ENCODE data around the gene HES5. TPM values are rescaled to one million over a fixed set of nuclear protein-coding genes. Genes with fewer than 3 reads are reported as not detected.
A peak's percentile ranks its signal among the peaks of the same experiment; 100 is the strongest.
"Not testable (repeated sequence)": the region's sequence is repeated elsewhere in the genome, so short reads cannot be mapped to it uniquely, and the experiment has no call there.

The HES5 gene
- total RNA-seq, 1 donor from 2014 or later: 2.1 TPM

GRCh38 chr1:2550309-2550861 is 20.3 kb upstream of the HES5 start:
- DNase-seq (ENCODE audit: low spot score); intact Hi-C loops (cut with DNase I); ATAC-seq: not testable (repeated sequence)

- not testable (repeated sequence) for DNase-seq (ENCODE audit: low spot score); ATAC-seq
- intact Hi-C loops (cut with DNase I): loop anchor here (2.0 kb wide), 1 partner anchor 135 kb away; no protein-coding TSS in a partner anchor
Measured at GRCh38 chr1:2549367-2550029, 19.4 kb upstream of the HES5 start.

GRCh38 chr1:2548068-2548589 is 18.1 kb upstream of the HES5 start:
- peak; percentile 67 for ATAC-seq
- peak; percentile 92 for DNase-seq (ENCODE audit: low spot score)

GRCh38 chr1:2547210-2548067 is 17.4 kb upstream of the HES5 start:
- DNase-seq (ENCODE audit: low spot score) (no peak), ATAC-seq (no peak)

More at GRCh38 chr1:2548068-2548589, 18.1 kb upstream of the HES5 start:
- intact Hi-C loops (cut with DNase I): loop anchor here (2.0 kb wide), 1 partner anchor 133 kb away; no protein-coding TSS in a partner anchor

GRCh38 chr1:2546515-2547209 is 16.6 kb upstream of the HES5 start:
- intact Hi-C loops (cut with DNase I): no loop called here
- ATAC-seq (peak; percentile 73), DNase-seq (ENCODE audit: low spot score) (peak; percentile 88)

More at GRCh38 chr1:2547210-2548067, 17.4 kb upstream of the HES5 start:
- intact Hi-C loops (cut with DNase I): loop anchor here (2.0 kb wide), 1 partner anchor 133 kb away; no protein-coding TSS in a partner anchor

GRCh38 chr1:2545754-2546514 is 15.9 kb upstream of the HES5 start:
- intact Hi-C loops (cut with DNase I): loop anchor here (1.0 kb wide), 1 partner anchor 69 kb away; no protein-coding TSS in a partner anchor
- DNase-seq (ENCODE audit: low spot score): peak; percentile 92
- ATAC-seq: peak; percentile 65

GRCh38 chr1:2544875-2545640 is 15.0 kb upstream of the HES5 start:
- ATAC-seq (no peak), DNase-seq (ENCODE audit: low spot score) (no peak)
- intact Hi-C loops (cut with DNase I): loop anchor here (1.0 kb wide), 1 partner anchor 68 kb away; no protein-coding TSS in a partner anchor

- DNase-seq (ENCODE audit: low spot score) (no peak), ATAC-seq (no peak)
- intact Hi-C loops (cut with DNase I): no loop called here
Measured at GRCh38 chr1:2544093-2544874, 14.2 kb upstream of the HES5 start.

GRCh38 chr1:2543543-2544092 is 13.6 kb upstream of the HES5 start:
- intact Hi-C loops (cut with DNase I): no loop called here
- DNase-seq (ENCODE audit: low spot score) (no peak), ATAC-seq (no peak)

- intact Hi-C loops (cut with DNase I): no loop called here
- ATAC-seq: no peak
- no peak for DNase-seq (ENCODE audit: low spot score)
Measured at GRCh38 chr1:2542246-2542915, 12.3 kb upstream of the HES5 start.

GRCh38 chr1:2541619-2542245 is 11.7 kb upstream of the HES5 start:
- ATAC-seq (no peak), DNase-seq (ENCODE audit: low spot score) (no peak)
- intact Hi-C loops (cut with DNase I): no loop called here

- no peak for DNase-seq (ENCODE audit: low spot score)
- intact Hi-C loops (cut with DNase I): no loop called here
- no peak for ATAC-seq
Measured at GRCh38 chr1:2540816-2541492, 10.9 kb upstream of the HES5 start.

- no peak for DNase-seq (ENCODE audit: low spot score)
- intact Hi-C loops (cut with DNase I): loop anchor here (10.0 kb wide), 1 partner anchor 355 kb away; no protein-coding TSS in a partner anchor
- ATAC-seq: no peak
Measured at GRCh38 chr1:2539312-2539907, 9.3 kb upstream of the HES5 start.

- intact Hi-C loops (cut with DNase I): loop anchor here (10.0 kb wide), 1 partner anchor 354 kb away; no protein-coding TSS in a partner anchor
- ATAC-seq: no peak
- DNase-seq (ENCODE audit: low spot score): no peak
Measured at GRCh38 chr1:2538872-2539271, 8.8 kb upstream of the HES5 start.

Measured in sciatic nerve (tissue), 2 donors.